Smooth muscle cell of the coronary artery (primary cell): ENCODE results near the gene CEBPZOS. TPM values are rescaled to one million over a fixed set of nuclear protein-coding genes. Genes with fewer than 3 reads are reported as not detected.

ENCODE experiments used
- total RNA-seq: library from RNA; depleted of rRNA; stranded (reverse); fragments of >200 nt; gene quantifications from 2 replicates; pipeline ENCODE4 v1.2.3, GENCODE V29; 2014; ENCODE audit warnings: low replicate concordance

CEBPZOS gene
- total RNA-seq = 3.5 and 8.7 TPM in 2 replicates

GRCh38 chr2:37196320-37197195, at the start of gene CEBPZOS:
TSS of gene CEBPZOS (plus strand) at chr2:37196496. CDS start at chr2:37199705, 3,209 bp downstream.

GRCh38 chr2:37156857-37157714, 39.2 kb upstream of the CEBPZOS start, which contains the start of gene EIF2AK2:
TSS of gene EIF2AK2 (minus strand) at chr2:37156980. CDS start at chr2:37147806, 9,174 bp downstream.

GRCh38 chr2:37188570-37188969, 7.7 kb upstream of the CEBPZOS start, which contains the start of gene SULT6B1:
TSS of gene SULT6B1 (minus strand) at chr2:37188670. CDS start at chr2:37188640, 30 bp downstream.

GRCh38 chr2:37231241-37232130, 35.2 kb downstream of the CEBPZOS start, which contains the start of the genes CEBPZ and NDUFAF7:
TSS of gene CEBPZ (minus strand) at chr2:37231596. CDS start at chr2:37231567, 29 bp downstream.
TSS of gene NDUFAF7 (plus strand) at chr2:37231658. CDS start at chr2:37231706, 48 bp downstream.

Other genes starting within 250 kb of the CEBPZOS start
- gene STRN, start 230.0 kb upstream of the CEBPZOS start, total RNA-seq = 8.6 and 11.5 TPM in 2 replicates
- 12.8 and 15.0 TPM in 2 replicates for gene HEATR5B, start 112.1 kb upstream of the CEBPZOS start, total RNA-seq
- gene GPATCH11, start 112.0 kb upstream of the CEBPZOS start, total RNA-seq = 5.0 and 5.3 TPM in 2 replicates
- 12.4 and 17.9 TPM in 2 replicates for gene EIF2AK2, start 39.5 kb upstream of the CEBPZOS start, total RNA-seq
- gene SULT6B1, start 7.8 kb upstream of the CEBPZOS start, total RNA-seq = not detected in 2 replicates
- 32.5 and 52.0 TPM in 2 replicates for gene CEBPZ, start 35.1 kb downstream of the CEBPZOS start, total RNA-seq
- gene NDUFAF7, start 35.2 kb downstream of the CEBPZOS start, total RNA-seq = 11.2 and 12.3 TPM in 2 replicates
- gene PRKD3, start 128.3 kb downstream of the CEBPZOS start, total RNA-seq = 32.6 and 43.0 TPM in 2 replicates
- 2.2 and 13.6 TPM in 2 replicates for gene QPCT, start 148.1 kb downstream of the CEBPZOS start, total RNA-seq